Adrenal gland (tissue), 5 donors: ENCODE results near the gene PLAAT4.

Experiments
- CTCF ChIP-seq, 6 experiments: fragments of 450-650 bp in 4 of 6; fragments of 200-600 bp in 2 of 6; sonication (generic) in 1 of 6; IDR thresholded peaks; 1 replicate in 5 of 6; 2 replicates in 1 of 6; pipeline versions ENCODE4 v1.5.1 to v1.8.0; 2016 to 2021; ENCODE audit warnings: antibody characterized with exemption in 6 of 6, mild to moderate bottlenecking in 2 of 6, moderate library complexity in 1 of 6
- POLR2A ChIP-seq, 2 donors: fragments of 450-650 bp; IDR thresholded peaks; one replicate each; pipeline ENCODE4 v1.6.1; 2017; ENCODE audit warnings: antibody characterized with exemption in 2 of 2, mild to moderate bottlenecking in 2 of 2, moderate library complexity in 1 of 2
- donor health status: DM: no; HTN: no; CAD: no.

DNA sequence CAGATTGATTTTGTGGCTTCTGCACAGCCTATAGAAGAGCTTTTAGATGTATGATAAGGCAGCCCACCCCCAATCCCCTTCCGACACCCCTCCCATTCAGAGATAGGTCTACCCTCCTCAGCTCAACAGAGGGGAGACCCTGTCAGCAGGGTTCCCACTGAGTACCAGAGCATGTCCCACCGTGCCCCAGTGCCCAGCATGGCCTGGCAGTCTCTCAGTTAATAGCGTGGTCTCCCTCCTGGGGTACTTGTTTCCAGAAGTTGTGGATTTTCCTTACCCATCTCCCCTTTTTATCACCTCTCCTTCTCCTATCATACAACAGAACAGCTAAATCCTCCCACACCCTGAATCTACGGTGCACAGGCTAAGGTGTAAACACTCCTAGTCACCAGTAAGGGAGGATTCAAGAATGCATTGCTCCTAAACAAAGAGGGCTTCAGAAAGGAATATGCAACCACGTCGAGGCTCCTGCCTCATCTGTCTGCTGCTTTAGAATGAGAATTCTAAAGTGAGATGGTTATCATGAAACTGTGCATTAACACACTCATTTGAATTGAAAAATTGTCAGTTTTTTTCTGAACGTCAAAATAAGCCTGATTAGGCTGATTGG, 19.9 kb downstream of the PLAAT4 start:
- no peak for TF ChIP-seq CTCF (IDR thresholded peaks at IDR 0.05)
- no peak for TF ChIP-seq POLR2A (IDR thresholded peaks at IDR 0.05)
